AG04450 (cell line): ENCODE measurements around the gene ARHGAP44. TPM values are rescaled to one million over a fixed set of nuclear protein-coding genes. Genes with fewer than 3 reads are reported as not detected.

Experiments used
- CTCF ChIA-PET: fragments of 300-600, 350-600 bp; formaldehyde crosslinking; extraction: SDS; loops from one replicate; lab custom pipeline; 2022; ENCODE audit warnings: antibody characterized with exemption, inconsistent platforms; lab: Charles Lee
- POLR2A ChIA-PET: fragments of 350-600 bp; formaldehyde crosslinking; extraction: SDS; loops from one replicate; lab custom pipeline; 2021; ENCODE audit warnings: antibody characterized with exemption, inconsistent platforms; lab: Yijun Ruan, JAX
- DNase-seq: peaks from one replicate; pipeline ENCODE4 v3.0.0-alpha.2; 2011; ENCODE audit warnings: low read depth, low spot score
- H3K27ac ChIP-seq: one replicate; pipeline ENCODE4 v1.5.1; 2012; ENCODE audit warnings: low read depth, low read length, control low read depth
- H3K27me3 ChIP-seq: one replicate; pipeline ENCODE4 v1.6.0; 2012; ENCODE audit warnings: low read length; ENCODE audit not compliant: control insufficient read depth, insufficient read depth
- H3K4me3 ChIP-seq: 2 replicates; pipeline ENCODE4 v1.5.1; 2011; ENCODE audit warnings: mild to moderate bottlenecking, low read depth, low read length, control low read depth
- H3K9me3 ChIP-seq: 2 replicates; pipeline ENCODE4 v1.5.1; 2012; ENCODE audit warnings: low read length; ENCODE audit not compliant: control insufficient read depth, insufficient read depth
- polyA plus RNA-seq: library from polyadenylated mRNA; depleted of rRNA; stranded (reverse); fragments of >200 nt; gene quantifications from 2 replicates; pipeline ENCODE4 v1.2.3, GENCODE V29; 2011
- TF ChIP-seq, protein P1 (sequence below): IDR thresholded peaks from 2 replicates; pipeline ENCODE4 v1.5.1; 2011; ENCODE audit warnings: low read depth, low read length, control low read depth, inconsistent platforms

The ARHGAP44 gene
- polyA plus RNA-seq, 1 experiment, result 1.3 TPM

GRCh38 chr17:12990926-12991325 is 201.6 kb downstream of the ARHGAP44 start:
- TF ChIP-seq, protein P1, sequence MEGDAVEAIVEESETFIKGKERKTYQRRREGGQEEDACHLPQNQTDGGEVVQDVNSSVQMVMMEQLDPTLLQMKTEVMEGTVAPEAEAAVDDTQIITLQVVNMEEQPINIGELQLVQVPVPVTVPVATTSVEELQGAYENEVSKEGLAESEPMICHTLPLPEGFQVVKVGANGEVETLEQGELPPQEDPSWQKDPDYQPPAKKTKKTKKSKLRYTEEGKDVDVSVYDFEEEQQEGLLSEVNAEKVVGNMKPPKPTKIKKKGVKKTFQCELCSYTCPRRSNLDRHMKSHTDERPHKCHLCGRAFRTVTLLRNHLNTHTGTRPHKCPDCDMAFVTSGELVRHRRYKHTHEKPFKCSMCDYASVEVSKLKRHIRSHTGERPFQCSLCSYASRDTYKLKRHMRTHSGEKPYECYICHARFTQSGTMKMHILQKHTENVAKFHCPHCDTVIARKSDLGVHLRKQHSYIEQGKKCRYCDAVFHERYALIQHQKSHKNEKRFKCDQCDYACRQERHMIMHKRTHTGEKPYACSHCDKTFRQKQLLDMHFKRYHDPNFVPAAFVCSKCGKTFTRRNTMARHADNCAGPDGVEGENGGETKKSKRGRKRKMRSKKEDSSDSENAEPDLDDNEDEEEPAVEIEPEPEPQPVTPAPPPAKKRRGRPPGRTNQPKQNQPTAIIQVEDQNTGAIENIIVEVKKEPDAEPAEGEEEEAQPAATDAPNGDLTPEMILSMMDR, result no peak
- no peak overlapping the region for H3K4me3 ChIP-seq
- H3K9me3 ChIP-seq, result no peaks in the 10 kb centered on the region
- DNase-seq, result no peak
- POLR2A ChIA-PET, result no interaction called here
- no peak overlapping the region for H3K27ac ChIP-seq
- CTCF ChIA-PET, result interaction anchor here (1.5 kb wide), 1 partner anchor 13 kb away, joined by 15 read pairs; no protein-coding TSS in a partner anchor
- H3K27me3 ChIP-seq, result no peaks in the 10 kb centered on the region

DNA sequence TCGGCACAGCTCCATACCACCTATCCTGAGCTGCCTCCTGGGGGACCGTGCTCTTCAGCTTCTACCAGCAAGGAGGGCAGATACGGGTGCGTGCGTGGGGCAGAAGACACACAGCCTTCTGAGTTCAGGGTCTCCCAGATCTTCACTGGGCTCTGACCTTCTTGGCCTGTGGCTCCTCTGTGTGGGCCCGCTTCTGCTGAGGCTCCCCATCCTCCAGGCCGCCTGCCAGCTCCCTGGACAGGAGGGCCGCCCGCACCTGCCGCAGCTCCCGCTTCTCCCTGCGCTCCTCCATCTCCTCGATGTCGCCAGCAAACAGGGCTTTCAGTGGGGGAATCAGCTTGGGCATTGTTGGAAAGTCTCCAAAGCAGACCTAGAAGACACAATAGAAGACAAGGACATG is 203.4 kb downstream of the ARHGAP44 start:
- ChIA-PET CTCF (interaction anchor here (1.5 kb wide), 1 partner anchor 11 kb away, joined by 15 read pairs; no protein-coding TSS in a partner anchor), POLR2A (no interaction called here)
- TF ChIP-seq, protein P1, result no peak
- no peak overlapping the region for H3K27ac ChIP-seq
- no peak overlapping the region for H3K4me3 ChIP-seq
- no peaks in the 10 kb centered on the region for H3K9me3 ChIP-seq
- no peak for DNase-seq
- H3K27me3 ChIP-seq, result no peaks in the 10 kb centered on the region

DNA sequence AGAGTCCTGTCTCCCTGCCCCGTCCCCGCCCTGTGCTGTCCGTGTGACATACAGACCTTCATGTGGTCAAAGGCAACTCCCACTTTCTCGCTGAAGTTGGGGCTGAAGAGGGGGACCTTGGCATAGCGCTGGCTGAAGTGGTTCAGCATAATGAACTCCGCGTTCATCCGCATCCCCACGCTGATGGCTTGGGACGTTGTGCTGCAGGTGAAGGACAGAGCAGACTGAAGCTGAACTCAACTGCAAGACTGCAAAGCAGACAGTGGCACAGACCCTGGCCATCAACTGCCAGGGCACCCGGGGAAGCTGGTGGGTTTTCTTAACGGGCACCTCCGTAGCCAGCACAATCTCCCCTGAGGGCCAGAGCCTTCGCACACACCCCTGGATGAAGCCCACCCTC is 204.3 kb downstream of the ARHGAP44 start:
- DNase-seq, result no peak
- POLR2A ChIA-PET, result interaction anchor here (0.5 kb wide), 1 partner anchor 837 kb away, joined by 6 read pairs; no protein-coding TSS in a partner anchor
- CTCF ChIA-PET, result interaction anchor here (1.4 kb wide), 1 partner anchor 9 kb away, joined by 4 read pairs; no protein-coding TSS in a partner anchor
- H3K4me3 ChIP-seq, result no peak overlapping the region
- H3K27me3 ChIP-seq, result no peaks in the 10 kb centered on the region
- H3K27ac ChIP-seq, result no peak overlapping the region
- no peaks in the 10 kb centered on the region for H3K9me3 ChIP-seq
- TF ChIP-seq, protein P1, result no peak

- Histone ChIP-seq H3K4me3 (no peak overlapping the region), H3K9me3 (no peaks in the 10 kb centered on the region), H3K27ac (no peak overlapping the region), H3K27me3 (no peaks in the 10 kb centered on the region)
- TF ChIP-seq, protein P1, result no peak
- ChIA-PET POLR2A (no interaction called here), CTCF (interaction anchor here (1.4 kb wide), 1 partner anchor 8 kb away, joined by 4 read pairs; no protein-coding TSS in a partner anchor)
- DNase-seq, result no peak
These were observed 205.2 kb downstream of the ARHGAP44 start for GRCh38 chr17:12994341-12995074.
